HG03432 (cell line): ENCODE measurements around the gene SLC35G3.
"Not testable (repeated sequence)": the region's sequence is repeated elsewhere in the genome, so short reads cannot be mapped to it uniquely, and the experiment has no call there.

ENCODE experiments used
- ATAC-seq: cut with Tn5 transposase; IDR thresholded peaks from one replicate; pipeline ENCODE4 v1.9.1; 2021; ENCODE audit warnings: mild to moderate bottlenecking, moderate library complexity; ENCODE audit not compliant: unreplicated experiment

SLC35G3 gene

DNA sequence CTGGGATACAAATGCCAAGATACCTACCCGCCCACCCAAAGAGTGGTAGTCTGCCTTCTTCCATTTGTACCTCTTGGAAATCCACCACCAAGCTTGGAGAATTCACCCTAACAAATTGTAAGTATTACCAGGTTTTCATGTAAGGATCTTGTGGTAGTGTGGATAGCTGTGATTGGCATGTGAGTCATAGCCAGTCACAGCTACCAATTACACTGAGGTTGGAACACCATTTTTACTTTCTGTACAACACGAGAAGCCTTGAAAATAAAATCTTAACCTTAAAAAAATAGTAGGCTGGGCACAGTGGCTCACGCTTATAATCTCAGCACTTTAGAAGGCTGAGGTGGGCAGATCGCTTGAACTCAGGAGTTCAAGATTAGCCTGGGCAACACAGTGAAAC lies 18.5 kb upstream of the SLC35G3 start:
- ATAC-seq, result no peak

DNA sequence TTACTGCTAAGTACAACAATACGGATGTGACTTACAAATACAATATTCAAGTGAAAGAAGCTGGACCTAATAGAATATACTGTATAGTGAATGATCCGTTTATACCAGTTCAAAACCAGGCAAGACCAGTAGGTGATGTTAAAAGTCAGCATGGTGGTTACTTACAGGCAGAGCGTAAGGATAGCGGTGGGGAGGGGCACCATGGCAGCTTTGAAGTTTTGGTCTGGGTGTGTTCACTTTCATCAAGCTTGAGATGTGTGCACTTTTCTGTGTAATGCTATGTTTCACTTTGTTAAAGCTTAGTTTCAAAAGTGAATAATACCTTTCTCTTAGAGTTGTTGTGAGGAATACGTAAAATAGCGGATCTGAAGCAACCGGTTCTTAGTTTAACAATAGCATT lies 16.5 kb upstream of the SLC35G3 start:
- ATAC-seq, result no peak

DNA sequence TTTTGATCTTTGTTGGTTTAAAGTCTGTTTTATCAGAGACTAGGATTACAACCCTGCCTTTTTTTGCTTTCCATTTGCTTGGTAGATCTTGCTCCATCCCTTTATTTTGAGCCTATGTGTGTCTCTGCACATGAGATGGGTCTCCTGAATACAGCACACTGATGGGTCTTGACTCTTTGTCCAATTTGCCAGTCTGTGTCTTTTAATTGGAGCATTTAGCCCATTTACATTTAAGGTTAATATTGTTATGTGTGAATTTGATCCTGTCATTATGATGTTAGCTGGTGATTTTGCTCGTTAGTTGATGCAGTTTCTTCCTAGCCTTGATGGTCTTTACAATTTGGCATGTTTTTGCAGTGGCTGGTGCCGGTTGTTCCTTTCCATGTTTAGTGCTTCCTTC lies 8.4 kb upstream of the SLC35G3 start:
- ATAC-seq, result not testable (repeated sequence)

DNA sequence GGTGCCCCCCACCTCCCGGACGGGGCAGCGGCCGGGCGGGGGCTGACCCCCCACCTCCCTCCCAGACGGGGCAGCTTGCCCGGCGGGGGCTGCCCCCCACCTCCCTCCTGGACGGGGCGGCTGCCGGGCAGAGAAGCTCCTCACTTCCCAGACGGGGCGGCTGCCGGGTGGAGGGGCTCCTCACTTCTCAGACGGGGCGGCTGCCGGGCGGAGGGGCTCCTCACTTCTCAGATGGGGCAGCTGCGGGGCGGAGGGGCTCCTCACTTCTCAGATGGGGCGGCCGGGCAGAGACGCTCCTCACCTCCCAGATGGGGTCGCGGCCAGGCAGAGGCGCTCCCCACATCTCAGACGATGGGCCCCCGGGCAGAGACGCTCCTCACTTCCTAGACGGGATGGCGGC lies 869 bp upstream of the SLC35G3 start:
- ATAC-seq, result not testable (repeated sequence)

DNA sequence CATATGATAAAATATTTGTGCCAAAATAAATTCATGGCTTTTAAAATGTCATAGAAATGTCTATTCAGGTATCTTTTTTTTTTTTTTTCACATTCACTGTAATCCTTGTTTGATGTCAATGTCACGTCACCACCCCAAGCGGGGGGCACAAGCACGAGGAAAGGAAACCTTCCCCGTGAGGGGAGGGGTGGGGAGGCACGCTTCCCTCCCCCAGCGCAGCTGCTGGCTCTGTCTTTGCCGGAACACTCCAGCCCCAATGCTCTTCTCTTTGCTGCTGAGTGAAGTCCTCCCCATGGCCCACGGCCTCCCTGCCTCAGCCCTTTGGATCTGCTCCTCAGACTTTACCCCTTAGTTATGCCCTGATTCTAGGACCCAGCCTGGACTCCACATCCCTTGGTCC lies 1.5 kb downstream of the SLC35G3 start:
- ATAC-seq, result no peak

DNA sequence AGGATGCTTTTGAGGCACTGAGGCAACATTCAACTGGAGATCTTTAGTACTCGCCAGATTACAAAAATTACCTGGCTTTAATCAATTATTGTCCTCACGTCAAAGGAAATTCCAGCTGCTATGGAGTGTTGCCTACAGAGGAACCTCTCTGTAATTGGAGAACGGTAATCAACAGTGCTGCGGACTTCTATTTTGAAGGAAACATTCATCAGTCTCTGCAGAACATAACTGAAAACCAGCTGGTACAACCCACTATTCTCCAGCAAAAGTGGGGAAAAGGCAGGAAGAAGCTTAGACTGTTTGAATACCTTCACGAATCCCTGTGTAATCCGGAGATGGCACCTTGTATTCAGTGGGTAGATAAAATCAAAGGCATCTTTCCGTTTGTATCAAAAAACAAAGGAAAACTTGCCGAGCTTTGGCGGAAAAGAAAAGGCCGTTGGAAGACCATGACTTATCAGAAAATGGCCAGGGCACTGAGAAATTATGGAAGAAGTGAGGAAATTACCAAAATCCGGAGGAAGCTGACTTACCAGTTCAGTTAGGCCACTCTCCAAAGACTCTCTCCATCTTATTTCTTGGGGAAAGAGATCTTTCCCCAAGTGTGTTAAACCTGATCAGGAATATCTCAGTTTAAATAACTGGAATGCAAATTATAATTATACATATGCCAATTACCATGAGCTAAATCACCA lies 3.0 kb downstream of the SLC35G3 start:
- no peak for ATAC-seq

DNA sequence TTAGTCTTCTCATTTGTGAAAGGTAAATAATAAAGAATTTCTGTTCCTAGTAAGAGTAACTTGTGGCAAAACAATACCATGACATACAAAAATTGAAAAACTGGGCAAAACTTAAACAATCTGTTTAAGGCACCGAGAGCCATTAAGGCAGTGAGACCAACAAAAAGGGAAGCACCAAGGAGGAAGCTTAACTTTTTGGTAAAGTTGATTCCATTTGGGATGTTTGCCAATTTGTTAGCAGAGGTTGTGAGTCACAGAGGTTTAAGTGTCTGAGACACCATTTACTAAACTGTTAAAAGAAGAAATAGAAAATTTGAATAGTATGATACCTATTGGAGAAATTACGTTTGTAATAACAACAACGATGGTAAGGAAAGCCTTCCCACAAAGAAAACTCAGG lies 4.9 kb downstream of the SLC35G3 start:
- ATAC-seq, result no peak

DNA sequence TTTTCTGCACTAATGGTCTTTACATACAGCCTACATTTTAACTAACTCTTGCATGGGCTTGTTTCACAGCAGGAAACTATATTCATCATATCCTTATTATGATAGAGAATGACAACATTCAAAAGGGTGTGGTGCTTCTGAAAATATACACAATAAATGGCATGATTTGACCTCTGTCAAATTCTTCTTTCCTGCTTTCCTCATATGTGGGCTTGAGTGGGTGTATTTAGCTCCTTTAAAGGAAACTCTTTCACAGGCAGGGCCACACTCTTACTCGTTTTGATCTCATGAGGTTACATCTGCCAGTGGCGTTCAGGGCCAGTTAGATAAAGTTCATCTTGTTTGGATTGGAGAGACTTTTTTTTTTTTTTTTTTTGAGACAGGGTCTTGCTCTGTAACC lies 6.1 kb downstream of the SLC35G3 start:
- ATAC-seq, result no peak

DNA sequence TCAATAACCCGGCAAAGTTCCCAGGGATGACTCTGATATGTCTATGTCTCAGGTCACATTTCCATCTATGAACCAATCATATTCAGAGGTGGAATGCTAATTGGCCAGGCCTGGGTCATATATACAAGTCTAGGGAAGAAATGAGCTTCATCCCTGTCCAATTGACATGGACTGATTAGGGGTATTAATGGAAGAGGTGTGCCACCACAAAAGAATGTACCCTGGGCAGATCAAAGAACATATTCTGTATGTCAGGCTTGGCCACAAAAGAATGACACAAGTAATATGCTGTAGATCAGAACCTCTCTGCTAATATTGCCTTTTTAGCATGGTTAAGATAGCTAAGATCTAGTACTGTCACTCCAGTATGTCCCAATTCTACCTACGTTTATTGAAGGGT lies 6.7 kb downstream of the SLC35G3 start:
- ATAC-seq, result no peak

DNA sequence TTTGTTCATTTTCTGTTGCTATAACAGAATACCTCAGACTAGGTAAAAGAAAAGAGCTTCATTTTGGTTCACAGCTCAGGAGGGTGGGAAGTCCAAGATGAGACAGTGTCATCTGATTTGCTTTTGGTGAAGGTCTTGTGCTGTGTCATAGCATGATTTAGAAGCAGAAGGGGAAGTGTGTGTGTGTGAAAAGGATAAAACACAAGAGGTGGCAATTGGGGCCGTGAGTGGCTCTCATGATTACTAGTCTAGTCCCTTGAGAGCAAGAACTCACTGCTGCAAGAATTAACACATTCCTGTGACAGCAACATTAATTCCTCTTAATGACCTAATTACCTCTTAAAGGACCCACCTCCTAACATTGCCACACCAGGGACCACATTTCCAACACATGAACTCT lies 8.3 kb downstream of the SLC35G3 start:
- no peak for ATAC-seq

DNA sequence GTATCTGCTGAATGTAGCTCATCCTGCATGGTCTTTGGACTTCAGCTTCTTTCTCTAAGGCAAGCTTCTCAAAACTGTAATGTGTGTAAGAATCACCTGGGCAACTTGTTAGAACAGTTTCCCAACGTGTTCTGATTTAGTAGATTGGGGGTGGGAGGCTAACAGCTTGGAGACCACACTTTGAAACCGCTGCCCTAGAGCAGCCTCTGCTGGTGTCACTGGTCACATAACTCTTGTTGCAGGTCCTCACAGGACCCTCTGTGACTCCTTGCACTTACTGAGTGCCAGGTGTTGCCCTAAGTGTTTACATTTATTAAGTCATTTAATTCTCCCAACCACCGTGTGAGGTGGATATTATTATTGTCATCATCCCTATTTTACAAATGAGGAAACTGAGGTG lies 9.9 kb downstream of the SLC35G3 start:
- ATAC-seq, result no peak

DNA sequence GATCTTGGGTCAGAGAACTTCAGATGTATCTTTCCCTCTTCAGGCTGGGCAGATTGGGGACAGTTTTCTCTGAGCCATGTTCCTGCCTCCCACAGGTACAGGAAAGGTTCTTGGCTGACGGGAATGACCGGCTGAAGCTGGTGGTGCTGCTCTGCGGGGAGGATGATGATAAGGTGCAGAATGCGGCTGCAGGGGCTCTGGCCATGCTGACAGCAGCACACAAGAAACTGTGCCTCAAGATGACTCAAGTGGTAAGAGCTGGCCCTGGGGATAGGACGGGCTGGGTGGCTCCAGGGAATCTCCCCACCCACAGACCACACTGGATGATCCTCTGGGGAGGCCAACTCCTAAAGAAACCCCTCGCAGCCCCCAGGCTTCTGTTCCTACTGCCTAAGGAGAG lies 10.9 kb downstream of the SLC35G3 start:
- ATAC-seq, result no peak

DNA sequence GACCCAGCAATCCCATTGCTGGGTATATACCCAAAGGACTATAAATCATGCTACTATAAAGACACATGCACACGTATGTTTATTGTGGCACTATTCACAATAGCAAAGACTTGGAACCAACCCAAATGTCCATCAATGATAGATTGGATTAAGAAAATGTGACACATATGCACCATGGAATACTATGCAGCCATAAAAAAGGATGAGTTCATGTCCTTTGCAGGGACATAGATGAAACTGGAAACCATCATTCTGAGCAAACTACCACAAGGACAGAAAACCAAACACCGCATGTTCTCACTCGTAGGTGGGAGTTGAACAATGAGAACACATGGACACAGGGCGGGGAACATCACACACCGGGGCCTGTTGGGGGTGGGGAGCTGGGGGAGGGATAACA lies 14.8 kb downstream of the SLC35G3 start:
- ATAC-seq, result not testable (repeated sequence)

DNA sequence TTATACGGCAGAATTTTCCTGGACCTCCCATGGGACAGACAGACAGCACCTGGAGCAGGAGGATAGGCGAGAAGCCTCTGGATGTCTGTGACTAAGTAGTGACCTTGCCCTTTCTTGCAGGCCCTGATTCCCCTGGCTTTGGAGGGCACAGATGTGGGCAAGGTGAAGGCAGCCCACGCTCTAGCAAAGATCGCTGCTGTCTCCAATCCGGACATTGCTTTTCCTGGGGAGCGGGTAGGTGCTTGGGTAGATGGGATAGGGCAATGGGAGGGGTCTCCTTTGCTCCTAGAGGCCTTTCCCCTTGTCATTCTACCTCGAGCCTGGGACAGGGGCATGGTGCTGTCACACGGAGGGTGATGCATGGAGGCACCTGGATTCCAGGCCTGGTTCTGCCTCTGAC lies 17.3 kb downstream of the SLC35G3 start:
- ATAC-seq, result no peak

DNA sequence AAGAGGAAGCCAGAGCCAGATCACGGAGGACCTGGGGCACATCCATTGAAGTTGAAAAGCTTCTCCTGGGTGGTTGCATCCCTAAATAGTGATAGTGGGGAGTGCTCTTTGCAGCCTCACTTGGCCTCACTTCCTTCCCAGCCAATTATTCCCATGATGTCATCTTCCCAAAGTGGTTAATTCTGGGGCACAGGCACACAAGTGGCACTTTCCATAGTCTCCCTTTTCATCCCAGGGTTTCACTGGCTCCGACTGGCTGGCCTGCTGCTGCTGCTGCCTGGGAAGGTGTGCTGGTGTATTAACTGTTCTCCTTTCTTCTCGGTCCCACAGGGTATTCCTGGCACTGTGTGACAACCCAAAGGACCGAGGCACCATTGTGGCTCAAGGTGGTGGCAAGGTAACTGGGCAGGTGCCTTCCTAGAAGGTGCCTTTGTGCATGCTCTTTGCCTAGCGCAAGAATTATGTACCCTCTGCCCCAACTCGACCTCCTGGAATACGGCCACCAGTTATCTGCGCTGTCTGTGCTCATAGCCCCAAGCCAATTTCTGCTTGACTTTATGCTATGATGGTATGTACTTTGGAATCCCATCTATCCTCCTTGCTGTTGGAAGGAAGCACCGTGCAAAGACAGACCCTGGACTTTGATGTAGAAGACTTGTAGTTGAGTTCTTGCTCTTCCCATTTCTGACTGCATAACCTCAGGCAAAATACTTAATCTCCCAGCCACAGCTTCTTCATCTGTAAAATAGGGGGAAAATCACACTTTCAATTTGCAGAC lies 18.4 kb downstream of the SLC35G3 start:
- ATAC-seq, result no peak

DNA sequence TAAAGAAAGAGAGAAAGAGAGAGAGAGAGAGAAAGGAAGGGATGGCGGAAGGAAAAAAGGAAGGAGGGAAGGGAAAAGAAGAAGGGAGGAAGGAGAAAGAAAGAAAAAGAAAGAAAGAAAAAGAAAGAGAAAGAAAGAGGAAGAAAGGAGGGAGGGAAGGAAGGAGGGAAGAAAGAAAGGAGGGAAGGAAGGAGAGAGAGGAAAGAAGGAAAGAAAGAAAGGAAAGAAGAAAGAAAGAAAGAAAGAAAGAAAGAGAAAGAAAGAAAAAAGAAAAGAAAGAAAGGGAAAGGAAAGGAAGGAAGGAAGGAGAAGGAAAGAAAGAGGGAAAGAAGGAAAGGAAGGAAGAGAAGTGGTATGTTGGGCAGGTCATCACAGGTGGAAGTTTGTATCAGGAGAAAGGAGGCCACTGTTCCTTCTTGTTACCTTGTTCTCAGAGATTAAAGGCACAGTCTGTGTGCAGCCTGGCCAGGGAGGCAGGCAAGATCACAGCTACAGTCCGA lies 19.3 kb downstream of the SLC35G3 start:
- ATAC-seq, result no peak

DNA sequence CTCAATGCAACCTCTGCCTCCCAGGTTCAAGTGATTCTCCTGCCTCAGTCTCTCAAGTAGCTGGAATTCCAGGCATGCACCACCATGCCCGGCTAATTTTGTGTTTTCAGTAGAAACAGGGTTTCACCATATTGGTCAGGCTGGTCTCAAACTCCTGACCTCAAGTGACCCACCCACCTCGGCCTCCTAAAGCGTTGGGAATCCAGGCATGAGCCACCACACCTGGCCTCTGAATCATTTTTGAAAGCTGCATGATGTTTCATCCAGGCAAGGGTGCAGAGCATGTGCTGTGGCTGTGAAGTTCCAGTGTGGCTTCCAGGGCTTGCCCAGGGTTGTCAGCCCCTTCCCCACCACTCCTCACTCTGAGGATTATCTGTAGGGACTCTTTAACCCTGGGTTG lies 21.9 kb downstream of the SLC35G3 start:
- ATAC-seq, result not testable (repeated sequence)

DNA sequence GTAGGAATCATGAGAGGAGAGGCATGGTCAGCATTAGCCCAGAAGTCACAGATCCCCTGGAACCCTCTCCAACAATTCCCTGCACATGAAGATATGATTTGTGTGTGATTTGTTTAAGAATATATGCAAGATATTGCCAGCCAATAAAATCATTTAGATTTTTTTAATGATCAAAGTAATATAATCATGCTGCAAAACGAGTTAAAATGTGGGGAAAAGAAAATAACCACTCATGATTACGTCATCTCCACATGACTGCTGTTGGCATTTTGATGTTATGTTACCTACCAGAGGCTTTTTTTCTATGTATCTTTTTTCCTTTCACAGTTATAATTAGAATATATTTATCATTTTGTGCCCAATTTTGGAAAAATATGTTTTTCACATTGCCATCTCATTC lies 22.4 kb downstream of the SLC35G3 start:
- ATAC-seq, result no peak

DNA sequence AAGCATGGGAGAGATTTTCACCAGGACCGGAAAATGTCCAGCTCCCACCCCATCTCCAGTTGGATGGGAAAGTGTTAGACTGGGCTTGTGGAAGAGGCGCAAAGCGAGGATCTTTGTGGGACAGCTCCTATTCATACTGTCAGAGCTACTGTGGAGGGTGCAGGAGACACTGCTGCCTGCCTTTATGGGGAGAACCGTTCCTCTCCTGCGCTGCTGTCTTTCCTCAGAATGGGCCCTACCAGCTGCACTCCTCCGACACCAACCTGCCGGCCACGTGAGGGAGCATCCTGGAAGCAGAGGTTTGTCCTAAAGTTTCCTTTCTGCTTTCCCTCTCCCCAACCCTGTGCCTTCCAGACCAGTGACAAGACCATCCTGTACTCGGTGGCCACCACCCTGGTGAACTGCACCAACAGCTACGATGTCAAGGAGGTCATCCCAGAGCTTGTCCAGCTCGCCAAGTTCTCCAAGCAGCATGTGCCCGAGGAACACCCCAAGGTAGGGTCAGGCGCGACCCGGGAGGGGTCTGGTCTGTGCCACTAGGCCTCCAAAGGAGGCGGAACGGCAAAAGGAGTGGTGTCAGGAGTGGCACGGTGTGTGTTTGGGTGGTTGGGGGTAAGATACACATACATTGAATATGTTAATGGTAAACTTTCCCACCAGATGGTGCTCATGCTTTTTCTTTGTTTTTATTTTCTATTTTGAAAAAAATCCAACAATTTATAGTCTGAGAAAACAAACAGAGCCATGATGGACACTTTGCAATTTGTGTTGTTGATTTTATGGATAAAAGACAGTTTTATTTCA lies 23.0 kb downstream of the SLC35G3 start:
- ATAC-seq, result no peak

DNA sequence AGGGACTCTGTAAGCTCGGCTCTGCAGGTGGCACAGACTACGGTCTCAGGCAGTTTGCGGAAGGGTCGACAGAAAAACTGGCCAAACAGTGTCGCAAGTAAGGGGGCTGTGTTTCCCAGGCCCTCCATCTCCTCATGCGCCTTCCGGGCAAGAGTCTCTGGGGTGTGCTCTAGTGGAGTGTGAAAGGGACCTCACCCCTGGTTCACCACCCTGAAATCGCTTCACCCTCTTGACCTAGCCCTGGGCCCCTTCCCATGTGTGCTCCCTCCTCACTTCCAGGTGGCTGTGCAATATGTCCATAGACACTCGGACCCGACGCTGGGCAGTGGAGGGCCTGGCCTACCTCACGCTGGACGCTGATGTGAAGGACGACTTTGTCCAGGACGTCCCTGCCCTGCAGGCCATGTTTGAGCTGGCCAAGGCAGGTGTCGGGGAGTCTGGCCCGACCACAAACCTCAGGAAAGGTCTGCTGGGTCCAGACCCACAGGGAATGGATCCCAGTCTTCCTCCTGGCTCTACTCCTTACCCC lies 24.3 kb downstream of the SLC35G3 start:
- no peak for ATAC-seq

DNA sequence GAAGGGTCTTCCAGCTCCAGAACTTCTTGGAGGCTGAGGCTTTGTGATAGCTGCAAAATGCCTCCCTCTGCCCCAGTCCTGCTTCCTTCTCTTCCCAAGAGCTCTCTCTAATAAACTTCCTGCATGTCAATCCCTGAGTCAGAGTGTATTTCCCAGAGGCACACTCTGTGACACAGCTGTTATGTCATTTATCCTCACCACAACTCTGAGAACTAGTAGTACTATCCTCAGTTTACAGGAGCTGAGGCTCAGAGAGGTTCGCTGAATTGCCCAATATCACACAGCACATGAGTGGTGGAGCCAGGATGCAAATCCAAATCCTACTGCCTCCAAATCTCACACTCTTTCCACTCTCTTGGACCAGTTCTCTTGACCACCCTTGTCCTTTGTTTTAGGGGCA lies 26.5 kb downstream of the SLC35G3 start:
- no peak for ATAC-seq
